MM.1S (cell line): ENCODE data around the gene CERS6.

ENCODE experiments used
- DNase-seq: peaks from one replicate; pipeline ENCODE4 v3.0.0-alpha.2; 2015
- H2AFZ ChIP-seq: fragments of 300-600 bp; sonication (generic); 2 replicates; pipeline ENCODE4 v1.6.0; 2016; ENCODE audit warnings: antibody characterized with exemption, low read length
- H3F3A ChIP-seq: fragments of 300-600 bp; sonication (generic); 2 replicates; pipeline ENCODE4 v1.6.1; 2016; ENCODE audit warnings: mild to moderate bottlenecking, antibody characterized with exemption, low read length, moderate library complexity, mixed read lengths; ENCODE audit not compliant: insufficient read depth
- H3K27ac ChIP-seq: fragments of 300-600 bp; sonication (generic); 2 replicates; pipeline ENCODE4 v1.5.1; 2016; ENCODE audit warnings: mild to moderate bottlenecking, low read length
- H3K27me3 ChIP-seq: fragments of 300-600 bp; sonication (generic); replicated peaks from 2 replicates; pipeline ENCODE4 v1.6.0; 2016; ENCODE audit warnings: low read length; ENCODE audit not compliant: insufficient read depth
- H3K36me3 ChIP-seq: fragments of 300-600 bp; sonication (generic); replicated peaks from 2 replicates; pipeline ENCODE4 v1.6.1; 2016; ENCODE audit warnings: mild to moderate bottlenecking, low read length, mixed read lengths; ENCODE audit not compliant: insufficient read depth
- H3K4me1 ChIP-seq: fragments of 300-600 bp; sonication (generic); 2 replicates; pipeline ENCODE4 v1.6.1; 2016; ENCODE audit warnings: low read length, mixed read lengths
- H3K4me2 ChIP-seq: fragments of 300-600 bp; sonication (generic); 2 replicates; pipeline ENCODE4 v1.6.0; 2016; ENCODE audit warnings: low read depth, low read length
- H3K4me3 ChIP-seq: fragments of 300-600 bp; sonication (generic); 2 replicates; pipeline ENCODE4 v1.5.1; 2016; ENCODE audit warnings: low read length, mixed read lengths
- H3K79me2 ChIP-seq: fragments of 300-600 bp; sonication (generic); 2 replicates; pipeline ENCODE4 v1.6.1; 2016; ENCODE audit warnings: mixed run types, low read length, mixed read lengths
- H3K9ac ChIP-seq: fragments of 300-600 bp; sonication (generic); 2 replicates; pipeline ENCODE4 v1.6.1; 2016; ENCODE audit warnings: low read length, mixed read lengths
- H3K9me2 ChIP-seq: fragments of 300-600 bp; sonication (generic); replicated peaks from 2 replicates; pipeline ENCODE4 v1.6.1; 2016; ENCODE audit warnings: mild to moderate bottlenecking, low read length, mixed read lengths; ENCODE audit not compliant: insufficient read depth
- H3K9me3 ChIP-seq: fragments of 300-600 bp; sonication (generic); replicated peaks from 2 replicates; pipeline ENCODE4 v1.6.1; 2016; ENCODE audit warnings: mild to moderate bottlenecking, low read length, mixed read lengths; ENCODE audit not compliant: insufficient read depth
- H4K20me1 ChIP-seq: fragments of 300-600 bp; sonication (generic); 2 replicates; pipeline ENCODE4 v1.6.1; 2016; ENCODE audit warnings: mild to moderate bottlenecking, low read length, moderate library complexity, mixed read lengths; ENCODE audit not compliant: insufficient read depth
- EZH2 ChIP-seq: fragments of 300-600 bp; sonication (generic); optimal IDR thresholded peaks from 2 replicates; pipeline ENCODE3; 2017; ENCODE audit warnings: low read depth, mild to moderate bottlenecking, antibody characterized with exemption, low read length, mixed read lengths
- EZH2phosphoT487 ChIP-seq: fragments of 300-600 bp; sonication (generic); IDR thresholded peaks from 2 replicates; pipeline ENCODE4 v1.6.1; 2018; ENCODE audit warnings: antibody characterized with exemption, low read length
- TF ChIP-seq, protein P1 (sequence below): fragments of 300-600 bp; sonication (generic); IDR thresholded peaks from 2 replicates; pipeline ENCODE4 v1.5.1; 2016; ENCODE audit warnings: antibody characterized with exemption, low read length, mixed read lengths

The CERS6 gene

DNA sequence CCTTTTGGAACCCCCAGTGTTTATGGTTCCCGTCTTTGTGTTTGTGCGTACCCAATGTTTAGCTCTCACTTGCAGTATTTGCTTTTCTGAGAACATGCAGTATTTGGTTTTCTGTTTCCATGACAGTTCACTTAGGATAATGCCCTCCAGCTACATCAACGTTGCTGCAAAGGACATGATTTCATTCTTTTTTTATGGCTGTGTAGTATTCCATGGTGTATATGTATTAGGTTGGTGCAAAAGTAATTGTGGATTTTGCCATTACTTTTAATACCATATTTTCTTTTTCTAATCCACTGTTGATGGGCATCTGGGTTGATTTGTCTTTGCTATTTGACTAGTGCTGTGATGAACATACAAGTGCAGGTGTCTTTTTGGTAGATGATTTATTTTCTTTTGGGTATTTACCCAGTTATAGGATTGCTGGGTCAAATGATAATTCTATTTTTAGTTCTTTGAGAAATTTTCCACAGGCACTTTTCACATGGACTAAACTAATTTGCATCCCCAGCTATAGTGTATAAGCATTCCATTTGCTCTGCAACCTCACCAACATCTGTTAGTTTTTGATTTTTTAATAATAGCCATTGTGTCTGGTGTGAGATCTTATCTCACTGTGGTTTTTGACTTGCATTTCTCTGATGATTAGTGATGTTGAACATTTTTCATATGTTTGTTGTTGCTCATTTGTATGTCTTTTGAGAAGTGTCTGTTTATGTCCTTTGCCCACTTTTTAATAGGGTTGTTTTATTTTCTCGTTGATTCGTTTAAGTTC lies 63.6 kb downstream of the CERS6 start:
- Histone ChIP-seq H2AFZ (no peak overlapping the region), H4K20me1 (no peaks in the 10 kb centered on the region), H3K9ac (no peak overlapping the region), H3K27me3 (no peaks in the 10 kb centered on the region), H3K4me2 (no peak overlapping the region), H3K36me3 (no peaks in the 10 kb centered on the region), H3K9me2 (no peaks in the 10 kb centered on the region), H3K4me1 (0 out of 2 replicates have a peak, but pooled peaks cover 3% of the 10 kb centered on the region), H3K9me3 (no peaks in the 10 kb centered on the region), H3K79me2 (peaks cover 84% of the 10 kb centered on the region), H3F3A (no peaks in the 10 kb centered on the region), H3K4me3 (no peak overlapping the region), H3K27ac (no peak overlapping the region)
- DNase-seq, result no peak
- TF ChIP-seq EZH2, result no peak
- no peak for TF ChIP-seq EZH2phosphoT487
- TF ChIP-seq, protein P1, sequence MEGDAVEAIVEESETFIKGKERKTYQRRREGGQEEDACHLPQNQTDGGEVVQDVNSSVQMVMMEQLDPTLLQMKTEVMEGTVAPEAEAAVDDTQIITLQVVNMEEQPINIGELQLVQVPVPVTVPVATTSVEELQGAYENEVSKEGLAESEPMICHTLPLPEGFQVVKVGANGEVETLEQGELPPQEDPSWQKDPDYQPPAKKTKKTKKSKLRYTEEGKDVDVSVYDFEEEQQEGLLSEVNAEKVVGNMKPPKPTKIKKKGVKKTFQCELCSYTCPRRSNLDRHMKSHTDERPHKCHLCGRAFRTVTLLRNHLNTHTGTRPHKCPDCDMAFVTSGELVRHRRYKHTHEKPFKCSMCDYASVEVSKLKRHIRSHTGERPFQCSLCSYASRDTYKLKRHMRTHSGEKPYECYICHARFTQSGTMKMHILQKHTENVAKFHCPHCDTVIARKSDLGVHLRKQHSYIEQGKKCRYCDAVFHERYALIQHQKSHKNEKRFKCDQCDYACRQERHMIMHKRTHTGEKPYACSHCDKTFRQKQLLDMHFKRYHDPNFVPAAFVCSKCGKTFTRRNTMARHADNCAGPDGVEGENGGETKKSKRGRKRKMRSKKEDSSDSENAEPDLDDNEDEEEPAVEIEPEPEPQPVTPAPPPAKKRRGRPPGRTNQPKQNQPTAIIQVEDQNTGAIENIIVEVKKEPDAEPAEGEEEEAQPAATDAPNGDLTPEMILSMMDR, result no peak

DNA sequence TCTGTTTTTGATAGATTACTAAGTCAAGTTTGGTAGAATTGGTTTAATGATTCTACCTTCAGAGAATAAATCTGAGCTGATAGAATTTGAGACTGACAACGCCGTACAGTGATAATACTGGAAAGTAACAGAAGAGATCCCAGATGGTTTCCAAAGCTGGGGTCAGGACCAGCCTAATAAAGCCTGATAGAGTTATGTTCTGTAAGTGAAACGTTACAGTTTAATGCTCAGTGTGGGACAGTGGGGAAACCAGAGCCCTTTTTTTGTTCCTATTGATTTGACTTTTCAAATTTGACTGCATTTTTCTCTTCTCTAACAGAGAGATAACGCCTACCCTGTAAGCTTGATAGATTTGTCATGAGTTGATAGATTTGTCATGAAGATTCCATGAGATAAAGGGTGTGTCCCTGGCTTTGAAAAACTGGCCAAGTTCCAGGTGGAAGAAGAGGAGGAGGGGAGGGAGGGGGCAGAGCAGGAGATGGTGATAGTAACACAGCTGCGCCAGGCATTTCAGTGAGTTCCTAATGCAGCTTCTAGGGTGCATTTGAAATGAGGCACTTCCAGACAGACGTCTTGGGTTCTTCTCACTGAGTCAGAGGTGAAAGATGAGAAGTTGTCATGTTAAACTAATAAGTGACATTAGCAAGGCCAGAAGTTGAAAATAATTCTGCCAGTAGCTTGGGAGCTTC lies 65.1 kb downstream of the CERS6 start:
- H3K9me3 ChIP-seq, result no peaks in the 10 kb centered on the region
- H2AFZ ChIP-seq, result no peak overlapping the region
- no peak overlapping the region for H3K4me3 ChIP-seq
- H3K9ac ChIP-seq, result no peak overlapping the region
- H3K4me1 ChIP-seq, result 0 out of 2 replicates have a peak, but pooled peaks cover 3% of the 10 kb centered on the region
- no peak overlapping the region for H3K27ac ChIP-seq
- no peaks in the 10 kb centered on the region for H3K27me3 ChIP-seq
- DNase-seq, result no peak
- no peaks in the 10 kb centered on the region for H3F3A ChIP-seq
- no peaks in the 10 kb centered on the region for H4K20me1 ChIP-seq
- TF ChIP-seq, protein P1, result no peak
- TF ChIP-seq EZH2 (no peak), EZH2phosphoT487 (no peak)
- H3K4me2 ChIP-seq, result no peak overlapping the region
- H3K79me2 ChIP-seq, result peaks cover 88% of the 10 kb centered on the region
- H3K36me3 ChIP-seq, result no peaks in the 10 kb centered on the region
- H3K9me2 ChIP-seq, result no peaks in the 10 kb centered on the region

DNA sequence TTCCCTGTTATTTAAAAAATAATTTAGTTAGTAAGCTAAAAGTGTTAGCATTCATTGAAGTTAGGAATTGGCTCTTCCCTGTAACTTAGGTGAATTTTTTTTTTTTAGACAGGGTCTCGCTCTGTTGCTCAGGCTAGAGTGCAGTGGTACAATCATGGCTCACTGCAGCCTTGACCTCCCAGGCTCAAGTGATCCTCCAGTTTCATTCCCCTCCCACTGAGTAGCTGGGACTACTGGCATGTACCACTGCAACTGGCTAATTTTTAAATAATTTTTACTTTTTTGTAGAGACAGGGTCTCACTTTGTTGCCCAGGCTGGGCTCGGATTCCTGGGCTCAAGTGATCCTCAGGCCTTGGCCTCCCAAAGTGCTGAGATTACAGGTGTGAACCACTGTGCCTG lies 66.4 kb downstream of the CERS6 start:
- H2AFZ ChIP-seq, result no peak overlapping the region
- peaks cover 91% of the 10 kb centered on the region for H3K79me2 ChIP-seq
- DNase-seq, result no peak

More for the DNA sequence above, 66.4 kb downstream of the CERS6 start:
- Histone ChIP-seq H3K27me3 (no peaks in the 10 kb centered on the region), H3K4me3 (no peak overlapping the region), H4K20me1 (no peaks in the 10 kb centered on the region), H3K36me3 (no peaks in the 10 kb centered on the region), H3K9me2 (no peaks in the 10 kb centered on the region), H3K4me2 (no peak overlapping the region), H3K27ac (no peak overlapping the region), H3K4me1 (0 out of 2 replicates have a peak, but pooled peaks cover 3% of the 10 kb centered on the region), H3F3A (no peaks in the 10 kb centered on the region), H3K9me3 (no peaks in the 10 kb centered on the region), H3K9ac (no peak overlapping the region)
- TF ChIP-seq, protein P1, result no peak
- TF ChIP-seq EZH2 (no peak), EZH2phosphoT487 (no peak)
